Endothelial cell of umbilical vein (primary cell): ENCODE data around the gene MAS1L.

Source experiments
- CTCF ChIP-seq, 2 donors: IDR thresholded peaks; 1 replicate in 1 of 2; 2 replicates in 1 of 2; pipeline ENCODE4 v1.5.1; 2011; ENCODE audit warnings: low read length in 2 of 2, mild to moderate bottlenecking in 2 of 2, moderate library complexity in 2 of 2, control low read depth in 1 of 2, inconsistent platforms in 1 of 2, low read depth in 1 of 2; ENCODE audit not compliant: insufficient read depth in 1 of 2; ENCODE audit errors: extremely low read depth in 1 of 2
- EZH2 ChIP-seq: IDR thresholded peaks from 2 replicates; pipeline ENCODE4 v1.6.1; 2012; ENCODE audit warnings: borderline replicate concordance, low read depth, mild to moderate bottlenecking, moderate library complexity, low read length, inconsistent platforms; ENCODE audit not compliant: severe bottlenecking
- GATA2 ChIP-seq: IDR thresholded peaks from 2 replicates; pipeline ENCODE4 v1.7.0; 2011; ENCODE audit warnings: low read depth, mild to moderate bottlenecking, moderate library complexity, mixed read lengths, low read length; ENCODE audit not compliant: insufficient read length, insufficient read depth
- MAX ChIP-seq: IDR thresholded peaks from 2 replicates; pipeline ENCODE4 v1.6.1; 2011; ENCODE audit not compliant: insufficient read depth, insufficient read length
- POLR2A ChIP-seq: IDR thresholded peaks from 2 replicates; pipeline ENCODE4 v1.6.1; 2012; ENCODE audit warnings: low read depth, mild to moderate bottlenecking, control low read depth, low read length
- POLR2AphosphoS5 ChIP-seq: IDR thresholded peaks from 2 replicates; pipeline ENCODE4 v1.6.1; 2012; ENCODE audit warnings: low read depth, mild to moderate bottlenecking, control low read depth, low read length, moderate library complexity; ENCODE audit not compliant: insufficient read depth

GRCh38 chr6:29493261-29493660 is 5.5 kb upstream of the MAS1L start:
- TF ChIP-seq EZH2, result no peak
- no peak for TF ChIP-seq CTCF (IDR thresholded peaks at IDR 0.05; ENCODE audit: extremely low read depth in 1 of 2, insufficient read depth in 1 of 2, low read depth in 1 of 2, low read length in 2 of 2)
- TF ChIP-seq POLR2A, result no peak
- no peak for TF ChIP-seq MAX
- TF ChIP-seq POLR2AphosphoS5, result no peak
- TF ChIP-seq GATA2, result no peak
